Anterior cingulate cortex (tissue), 58 donors: ENCODE data around the gene NOP58.
A peak's percentile ranks its signal among the peaks of the same experiment; 100 is the strongest.
"Not testable (repeated sequence)": the region's sequence is repeated elsewhere in the genome, so short reads cannot be mapped to it uniquely, and the experiment has no call there.

Experiments
- DNase-seq, 58 donors: peaks; one replicate each; lab custom pipeline; 2025; lab: John Stamatoyannopoulos, UW

Gene NOP58

GRCh38 chr2:202265467-202266277 lies at the start of gene NOP58:
Gene NOP58 (plus strand): TSS chr2:202265763. CDS start chr2:202265942, 179 bp downstream.
- DNase-seq: peak; percentile 61 to 97 (median 90)

- no peak for DNase-seq
Observed at GRCh38 chr2:202221873-202222272, 43.7 kb upstream of the NOP58 start.

DNA sequence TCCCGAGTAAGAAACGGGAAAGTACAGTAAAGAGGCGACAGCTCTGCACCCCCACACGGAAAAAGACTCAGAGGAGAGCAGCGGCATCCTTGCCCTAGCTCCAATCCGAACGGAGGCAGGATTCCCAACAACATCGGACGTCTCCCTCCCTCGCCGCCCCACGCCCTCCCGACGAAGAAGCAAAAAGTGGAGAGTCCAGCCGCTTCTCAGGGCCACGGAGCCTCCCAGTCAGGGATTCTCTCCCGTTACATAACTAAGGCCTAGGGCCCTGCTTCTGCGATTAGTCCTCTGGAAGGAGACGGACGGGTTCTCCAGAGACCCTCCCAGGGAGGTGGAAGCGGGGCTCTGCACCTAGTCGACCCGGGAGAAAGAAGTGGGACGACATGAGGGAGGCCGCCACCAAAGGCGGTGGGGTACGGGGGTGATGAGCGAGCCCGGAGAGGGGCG lies 27.8 kb upstream of the NOP58 start:
- DNase-seq: peak in 37 of 58 donors; percentile 5 to 78 (median 37)

GRCh38 chr2:202238234-202239197 lies 27.0 kb upstream of the NOP58 start, which contains the start of gene SUMO1:
Gene SUMO1 (minus strand): TSS chr2:202238597. CDS start chr2:202238451, 146 bp downstream.
- DNase-seq: peak; percentile 15 to 94 (median 86)

- DNase-seq: not testable (repeated sequence)
Observed at GRCh38 chr2:202247710-202248109, 17.9 kb upstream of the NOP58 start.

DNA sequence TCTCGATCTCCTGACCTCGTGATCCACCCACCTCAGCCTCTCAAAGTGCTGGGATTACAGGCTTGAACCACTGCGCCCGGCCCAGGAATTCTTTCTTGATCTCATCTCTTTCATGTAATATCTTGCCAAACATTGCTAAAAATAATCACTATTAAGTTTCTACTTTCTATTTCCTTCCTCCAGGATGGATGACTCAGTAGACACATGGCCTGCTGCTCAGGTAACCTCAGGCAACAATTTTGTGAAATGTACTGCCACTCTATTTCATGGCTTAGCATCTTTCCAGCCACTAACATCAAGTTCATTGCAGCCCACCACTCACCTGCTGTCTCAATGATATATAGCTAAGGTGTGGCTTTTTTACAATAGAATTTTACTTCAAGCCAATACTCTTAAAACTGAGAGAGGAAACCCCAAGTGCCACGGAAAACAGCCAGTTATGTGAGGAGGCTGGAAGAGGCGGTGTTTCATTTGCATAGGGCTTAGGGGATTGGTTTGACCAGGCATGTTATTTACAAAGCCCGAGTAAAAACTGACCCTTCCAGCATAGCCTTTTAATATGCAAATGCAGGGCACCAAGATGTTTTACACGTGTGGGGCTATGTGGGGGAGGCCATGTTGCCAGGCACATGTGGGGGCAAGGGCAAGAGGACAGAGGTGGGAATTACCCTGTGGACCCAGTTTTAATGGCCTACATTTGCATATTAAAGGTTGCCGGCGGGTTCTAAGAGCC lies 15.9 kb upstream of the NOP58 start:
- peak in 1 of 58 donors; percentile 10 for DNase-seq

DNA sequence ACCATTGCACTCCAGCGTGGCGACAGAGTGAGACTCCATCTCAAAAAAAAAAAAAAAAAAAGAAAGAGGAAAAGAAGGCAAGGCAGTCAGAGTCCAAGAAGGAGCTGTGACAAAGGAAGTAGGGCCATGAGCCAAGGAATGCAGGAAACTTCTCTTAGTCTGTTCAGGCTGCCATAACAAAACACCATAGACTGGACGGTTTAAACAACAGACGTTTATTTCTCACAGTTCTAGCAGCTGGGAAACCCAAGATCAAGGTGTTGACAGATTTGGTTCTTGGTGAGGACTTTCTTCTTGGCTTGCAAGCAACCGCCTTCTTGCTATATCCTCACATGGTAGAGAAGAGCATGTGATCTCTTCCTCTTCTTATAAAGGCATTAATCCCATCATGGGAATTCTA lies 14.1 kb upstream of the NOP58 start:
- DNase-seq: no peak

GRCh38 chr2:202261531-202261930 lies 4.0 kb upstream of the NOP58 start:
- DNase-seq: no peak

DNA sequence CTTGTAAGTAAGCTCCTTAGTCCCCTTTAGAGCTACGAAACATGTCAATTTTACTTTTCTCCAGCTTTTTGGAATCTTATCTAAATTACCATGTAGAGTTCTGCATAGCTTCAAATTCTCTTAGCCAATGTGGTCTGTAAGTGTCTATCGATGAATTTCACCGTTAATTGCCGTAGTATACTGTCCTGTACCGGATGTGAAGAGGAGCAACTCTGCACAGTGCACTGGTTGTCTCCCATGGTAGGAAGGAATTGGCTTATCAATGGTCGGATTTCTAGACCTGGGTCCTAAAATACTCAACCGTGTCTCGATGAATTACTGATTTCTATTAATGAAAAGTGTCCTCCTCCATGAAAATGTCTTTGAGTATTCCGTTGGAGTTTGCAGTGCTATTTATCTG lies 1.9 kb downstream of the NOP58 start:
- no peak for DNase-seq

GRCh38 chr2:202269585-202269984 lies 4.0 kb downstream of the NOP58 start:
- no peak for DNase-seq

- DNase-seq: no peak
Observed at GRCh38 chr2:202270487-202270886, 4.9 kb downstream of the NOP58 start.

- not testable (repeated sequence) for DNase-seq
Observed at GRCh38 chr2:202276078-202276720, 10.6 kb downstream of the NOP58 start.

GRCh38 chr2:202278036-202278760 lies 12.6 kb downstream of the NOP58 start:
- DNase-seq: no peak

- DNase-seq: peak in 1 of 58 donors; percentile 6
Observed at GRCh38 chr2:202278944-202279343, 13.4 kb downstream of the NOP58 start.

DNA sequence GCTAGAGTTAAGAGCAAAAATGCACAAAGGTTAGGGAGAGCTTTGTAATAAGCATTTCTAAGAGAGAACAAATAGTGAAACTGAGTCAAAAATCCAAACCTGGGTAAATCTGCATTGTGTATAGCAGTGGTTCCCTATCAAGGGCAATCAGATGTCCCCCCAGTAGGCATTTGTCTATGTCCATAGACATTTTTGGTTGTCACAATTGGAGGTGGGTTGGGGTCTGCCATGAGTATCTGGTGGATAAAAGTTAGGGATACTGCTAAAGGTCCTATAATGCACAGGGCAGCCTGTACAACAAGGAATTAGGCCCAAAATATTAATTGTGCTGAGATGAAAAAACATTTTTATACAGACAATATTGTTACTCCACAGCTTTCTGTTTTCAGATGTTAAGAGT lies 21.0 kb downstream of the NOP58 start:
- DNase-seq: no peak

DNA sequence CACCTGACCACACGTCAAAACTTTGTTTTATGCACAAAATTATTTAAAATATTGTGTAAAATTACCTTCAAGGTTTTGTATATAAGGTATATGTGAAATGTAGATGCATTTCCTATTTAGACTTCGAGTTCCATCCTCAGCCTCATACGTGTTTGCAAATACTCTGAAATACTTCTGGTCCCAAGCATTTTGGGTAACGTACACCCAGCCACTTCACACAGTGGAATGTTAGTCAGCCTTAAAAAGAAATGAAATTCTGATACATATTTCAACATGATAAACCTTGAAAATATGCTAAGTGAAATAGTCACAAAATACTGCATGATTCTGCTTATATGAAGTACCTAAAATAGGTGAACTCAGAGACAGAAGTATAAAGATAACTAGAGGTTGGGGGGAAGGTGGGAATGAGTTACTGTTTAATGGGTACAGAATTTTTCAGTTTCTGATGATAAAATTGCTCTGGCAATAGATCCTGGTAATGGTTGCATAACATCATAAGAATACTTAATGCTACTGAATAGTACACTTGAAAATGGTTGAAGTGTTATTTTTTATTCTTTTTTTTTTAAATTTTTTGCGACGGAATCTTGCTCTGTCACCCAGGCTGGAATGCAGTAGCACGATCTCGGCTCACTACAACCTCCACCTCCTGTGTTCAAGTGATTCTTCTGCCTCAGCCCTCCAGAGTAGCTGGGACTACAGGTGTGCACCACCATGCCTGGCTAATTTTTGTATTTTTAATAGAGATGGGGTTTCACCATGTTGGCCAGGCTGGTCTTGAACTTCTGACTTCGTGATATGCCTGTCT lies 24.0 kb downstream of the NOP58 start:
- DNase-seq: no peak

GRCh38 chr2:202290316-202290715 lies 24.8 kb downstream of the NOP58 start:
- DNase-seq: no peak

GRCh38 chr2:202290970-202291369 lies 25.4 kb downstream of the NOP58 start:
- no peak for DNase-seq
